GM12878 (cell line): ENCODE results near the gene TTC9C.

Experiments
- EZH2 ChIP-seq: IDR thresholded peaks from 2 replicates; pipeline ENCODE4 v1.6.1; 2012; ENCODE audit warnings: low read depth, mild to moderate bottlenecking, control low read depth, inconsistent platforms, low read length, borderline replicate concordance; ENCODE audit not compliant: control insufficient read depth
- PAX8 ChIP-seq: fragments of 450-650 bp; IDR thresholded peaks from 2 replicates; pipeline ENCODE4 v1.6.1; 2017; ENCODE audit warnings: mild to moderate bottlenecking, moderate library complexity
- POLR2A ChIP-seq: IDR thresholded peaks from 2 replicates; pipeline ENCODE4 v1.6.1; 2011; ENCODE audit warnings: low read depth, mild to moderate bottlenecking, low read length
- POLR2AphosphoS5 ChIP-seq: IDR thresholded peaks from 2 replicates; pipeline ENCODE4 v1.6.1; 2011; ENCODE audit warnings: mild to moderate bottlenecking, low read length, inconsistent platforms
- SP1 ChIP-seq: IDR thresholded peaks from one replicate; pipeline ENCODE4 v1.6.1; 2011; ENCODE audit warnings: low read depth, low read length
- ZNF274 ChIP-seq: IDR thresholded peaks from one replicate; pipeline ENCODE4 v1.8.0; 2011; ENCODE audit not compliant: insufficient read length, insufficient read depth
- TF ChIP-seq, protein P1 (sequence below), 3 experiments: IDR thresholded peaks in 2 of 3; conservative IDR thresholded peaks in 1 of 3; 2 replicates each; pipeline ENCODE4 v1.5.1; 2011; ENCODE audit warnings: low read depth in 3 of 3, low read length in 3 of 3, mild to moderate bottlenecking in 3 of 3, control low read depth in 2 of 3, moderate library complexity in 2 of 3, inconsistent platforms in 1 of 3, mixed read lengths in 1 of 3; ENCODE audit not compliant: control insufficient read depth in 2 of 3, insufficient read depth in 1 of 3; ENCODE audit errors: extremely low read depth in 1 of 3

DNA sequence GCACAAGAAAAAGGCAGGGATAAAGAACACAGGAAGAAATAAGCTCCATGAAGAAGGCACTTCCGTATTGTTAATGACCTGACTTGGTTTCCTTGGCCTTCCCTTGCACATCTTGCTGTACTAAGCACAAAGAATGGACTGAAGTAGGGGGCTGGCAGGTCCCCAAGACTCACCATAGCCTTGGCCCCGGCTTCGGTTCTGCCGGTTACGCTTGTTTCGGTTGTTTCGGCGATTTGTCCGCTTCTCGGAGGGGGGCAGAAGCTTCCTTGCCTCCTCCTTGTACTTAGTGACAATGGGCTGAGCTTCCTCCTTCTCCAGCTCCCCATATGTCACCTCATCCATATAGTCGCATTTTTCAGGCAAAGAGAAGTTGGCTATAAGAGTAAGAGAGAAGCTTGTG, 11.5 kb upstream of the TTC9C start:
- TF ChIP-seq, protein P1, sequence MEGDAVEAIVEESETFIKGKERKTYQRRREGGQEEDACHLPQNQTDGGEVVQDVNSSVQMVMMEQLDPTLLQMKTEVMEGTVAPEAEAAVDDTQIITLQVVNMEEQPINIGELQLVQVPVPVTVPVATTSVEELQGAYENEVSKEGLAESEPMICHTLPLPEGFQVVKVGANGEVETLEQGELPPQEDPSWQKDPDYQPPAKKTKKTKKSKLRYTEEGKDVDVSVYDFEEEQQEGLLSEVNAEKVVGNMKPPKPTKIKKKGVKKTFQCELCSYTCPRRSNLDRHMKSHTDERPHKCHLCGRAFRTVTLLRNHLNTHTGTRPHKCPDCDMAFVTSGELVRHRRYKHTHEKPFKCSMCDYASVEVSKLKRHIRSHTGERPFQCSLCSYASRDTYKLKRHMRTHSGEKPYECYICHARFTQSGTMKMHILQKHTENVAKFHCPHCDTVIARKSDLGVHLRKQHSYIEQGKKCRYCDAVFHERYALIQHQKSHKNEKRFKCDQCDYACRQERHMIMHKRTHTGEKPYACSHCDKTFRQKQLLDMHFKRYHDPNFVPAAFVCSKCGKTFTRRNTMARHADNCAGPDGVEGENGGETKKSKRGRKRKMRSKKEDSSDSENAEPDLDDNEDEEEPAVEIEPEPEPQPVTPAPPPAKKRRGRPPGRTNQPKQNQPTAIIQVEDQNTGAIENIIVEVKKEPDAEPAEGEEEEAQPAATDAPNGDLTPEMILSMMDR (IDR thresholded peaks at IDR 0.05 in 2 of 3, conservative IDR thresholded peaks at IDR 0.05 in 1 of 3; ENCODE audit: control insufficient read depth in 2 of 3, extremely low read depth in 1 of 3, insufficient read depth in 1 of 3, low read depth in 3 of 3, low read length in 3 of 3): no peak
- TF ChIP-seq POLR2A (no peak), EZH2 (no peak), POLR2AphosphoS5 (no peak), SP1 (no peak), PAX8 (no peak), ZNF274 (no peak)
